ENCODE results near the gene HOXB1.

HOXB1 gene

DNA sequence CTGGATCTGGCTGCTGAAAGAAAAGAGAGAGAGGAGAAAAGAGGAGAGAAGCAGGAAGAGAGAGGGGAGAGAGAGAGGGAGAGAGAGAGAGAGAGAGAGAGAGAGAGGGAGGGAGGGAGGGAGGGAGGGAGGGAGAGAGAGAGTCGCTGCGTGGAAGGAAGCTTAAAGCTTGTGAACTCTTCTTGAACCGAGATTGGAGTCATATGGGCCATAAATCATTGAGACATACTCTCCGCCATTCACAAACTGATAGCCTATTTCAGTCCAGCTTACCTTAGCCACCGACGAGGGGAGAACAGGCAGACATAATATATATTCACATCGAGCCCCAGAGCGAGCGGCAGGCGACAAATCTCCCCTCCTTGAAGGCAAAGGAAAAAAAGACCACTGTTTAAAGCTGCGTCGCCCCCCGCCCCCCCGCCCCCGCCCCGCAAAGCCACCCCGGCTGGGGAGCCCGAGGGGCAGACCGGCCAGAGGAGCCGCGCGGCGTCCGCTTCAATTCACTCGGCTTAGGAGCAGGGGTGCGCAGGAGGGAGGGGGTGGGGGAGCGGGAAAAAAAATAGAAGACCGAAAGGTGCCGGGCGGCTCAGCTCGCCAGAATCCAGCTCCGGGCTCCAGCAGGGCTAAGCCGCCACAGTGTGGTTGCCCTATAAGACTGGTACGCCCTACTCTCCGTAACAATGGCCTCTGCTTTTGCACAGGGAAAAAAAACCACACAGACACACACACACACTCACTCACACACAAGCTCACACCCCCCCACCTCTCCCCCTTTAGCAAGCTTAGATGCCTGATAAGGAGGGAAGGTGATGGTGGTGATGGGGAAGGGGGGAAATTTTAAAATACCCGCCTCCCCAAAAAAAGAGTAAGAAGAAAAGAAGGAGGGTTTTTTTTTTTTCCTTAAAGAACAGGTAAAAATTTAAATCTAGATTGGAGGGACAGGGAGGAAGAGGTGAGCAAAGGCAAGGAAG is 24.7 kb upstream of the HOXB1 start:
- no peak for DNase-seq (ENCODE audit: low read depth, low spot score)

DNA sequence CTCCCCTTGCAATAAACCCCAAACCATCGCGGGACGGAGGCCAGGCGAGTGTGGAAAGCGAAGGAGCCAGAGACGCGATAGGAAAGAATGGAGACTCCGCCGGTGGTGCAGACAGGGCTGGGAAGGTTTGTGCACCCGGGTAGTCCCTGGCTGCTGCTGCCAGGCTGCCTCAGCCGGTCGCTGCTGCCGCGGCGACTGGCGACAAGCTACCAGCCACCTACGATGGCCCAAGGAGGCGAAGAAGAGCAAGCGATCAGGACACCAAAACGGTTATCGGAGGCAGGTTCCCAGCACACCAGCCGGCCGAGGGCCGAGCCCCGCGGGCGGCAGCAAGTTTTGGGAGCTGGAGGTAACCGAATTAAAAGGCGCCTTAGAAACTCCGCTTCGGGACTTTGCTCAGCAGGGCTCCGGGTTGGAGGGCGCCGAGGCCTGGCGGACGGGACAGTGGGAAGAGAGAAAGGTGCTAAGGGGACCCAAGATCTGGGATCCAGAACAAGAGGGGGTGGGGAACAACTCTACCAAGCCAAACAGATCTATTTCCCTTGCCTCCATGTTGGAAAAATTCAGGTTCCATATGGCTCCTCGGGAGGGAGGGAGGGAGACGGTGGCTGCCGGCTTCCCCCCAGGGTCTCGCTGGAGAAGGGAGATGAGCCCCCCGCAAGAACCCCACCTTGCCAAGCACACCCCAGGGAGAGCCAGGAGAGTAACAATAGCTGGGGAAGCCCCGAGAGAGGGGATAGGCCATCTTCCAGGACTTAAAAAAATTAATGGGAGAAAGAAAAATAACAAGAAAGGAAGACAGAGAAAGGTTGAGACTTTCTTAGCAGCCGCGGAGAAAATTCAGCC is 23.8 kb upstream of the HOXB1 start:
- DNase-seq (ENCODE audit: low read depth, low spot score) = no peak

DNA sequence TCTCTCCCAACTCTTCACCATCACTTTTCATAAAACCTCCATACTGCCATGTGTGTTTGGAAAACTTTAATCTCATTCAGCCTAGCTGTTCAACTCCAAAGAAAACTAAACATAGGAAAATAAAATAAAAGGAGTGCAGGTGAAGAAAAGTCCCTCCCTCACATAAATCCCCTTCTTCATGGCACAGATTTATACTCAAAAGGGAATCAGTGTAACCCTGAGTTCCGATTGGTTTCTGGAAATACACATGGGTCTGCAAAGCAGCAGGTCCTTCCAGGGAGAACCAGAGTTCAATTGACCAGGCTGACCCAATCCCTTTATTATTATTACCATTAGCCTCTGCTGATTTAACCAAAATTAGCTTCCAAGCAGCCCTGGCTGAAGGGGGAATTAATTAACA is 23.0 kb upstream of the HOXB1 start:
- DNase-seq (ENCODE audit: low read depth, low spot score) = no peak

DNA sequence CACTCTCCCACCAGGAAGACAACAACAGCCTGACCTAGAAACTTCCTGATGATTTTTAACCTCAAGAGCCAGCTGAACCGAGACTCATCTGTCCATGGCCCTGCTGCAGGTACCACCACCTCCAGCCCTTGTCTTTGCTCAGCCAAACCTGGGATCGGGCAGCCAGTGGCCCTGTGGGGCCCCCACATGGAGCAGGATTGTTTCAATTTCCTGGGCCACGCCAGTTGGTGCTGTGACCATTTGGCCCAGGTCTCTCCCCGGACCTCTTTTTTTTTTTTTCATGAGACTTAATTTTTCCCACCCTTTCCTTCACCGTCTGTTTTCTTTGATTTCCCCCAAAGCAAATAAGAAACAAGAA is 22.4 kb upstream of the HOXB1 start:
- DNase-seq (ENCODE audit: low read depth, low spot score) = no peak

DNA sequence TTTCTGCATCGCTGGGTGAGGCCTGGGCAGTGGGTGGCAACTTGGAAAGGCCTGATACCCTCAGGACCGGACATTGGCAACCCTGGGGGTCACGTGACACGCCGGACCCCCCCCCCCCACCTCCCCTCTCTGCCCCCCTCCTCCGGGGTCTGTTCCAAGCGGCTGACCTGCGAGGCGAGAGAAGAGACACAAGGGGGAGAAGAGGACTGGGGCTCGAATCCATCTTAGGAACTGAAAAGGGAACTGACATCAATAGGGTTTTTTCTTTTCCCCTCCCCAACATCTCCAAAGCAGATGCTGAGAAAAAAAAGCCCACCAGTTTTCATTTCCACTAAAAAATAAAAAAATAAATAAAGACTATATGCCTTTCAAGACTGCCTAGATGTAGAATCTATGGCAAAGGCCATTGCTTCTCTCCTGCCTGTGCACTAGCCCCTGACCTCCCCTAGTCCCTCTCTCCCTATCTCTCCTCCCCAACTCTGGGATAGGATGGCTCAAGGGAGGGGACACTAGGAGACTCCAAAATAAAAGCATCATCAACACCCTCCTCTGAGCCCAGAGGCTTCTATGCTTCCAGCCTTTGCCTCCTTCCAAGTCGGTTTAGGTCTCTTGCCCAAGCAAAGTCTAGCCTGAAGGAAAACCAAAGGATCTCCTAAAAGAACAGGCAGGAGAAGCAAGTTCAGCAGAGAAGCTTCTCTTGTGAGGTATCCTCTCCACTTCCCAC is 21.8 kb upstream of the HOXB1 start:
- no peak for DNase-seq (ENCODE audit: low read depth, low spot score)

DNA sequence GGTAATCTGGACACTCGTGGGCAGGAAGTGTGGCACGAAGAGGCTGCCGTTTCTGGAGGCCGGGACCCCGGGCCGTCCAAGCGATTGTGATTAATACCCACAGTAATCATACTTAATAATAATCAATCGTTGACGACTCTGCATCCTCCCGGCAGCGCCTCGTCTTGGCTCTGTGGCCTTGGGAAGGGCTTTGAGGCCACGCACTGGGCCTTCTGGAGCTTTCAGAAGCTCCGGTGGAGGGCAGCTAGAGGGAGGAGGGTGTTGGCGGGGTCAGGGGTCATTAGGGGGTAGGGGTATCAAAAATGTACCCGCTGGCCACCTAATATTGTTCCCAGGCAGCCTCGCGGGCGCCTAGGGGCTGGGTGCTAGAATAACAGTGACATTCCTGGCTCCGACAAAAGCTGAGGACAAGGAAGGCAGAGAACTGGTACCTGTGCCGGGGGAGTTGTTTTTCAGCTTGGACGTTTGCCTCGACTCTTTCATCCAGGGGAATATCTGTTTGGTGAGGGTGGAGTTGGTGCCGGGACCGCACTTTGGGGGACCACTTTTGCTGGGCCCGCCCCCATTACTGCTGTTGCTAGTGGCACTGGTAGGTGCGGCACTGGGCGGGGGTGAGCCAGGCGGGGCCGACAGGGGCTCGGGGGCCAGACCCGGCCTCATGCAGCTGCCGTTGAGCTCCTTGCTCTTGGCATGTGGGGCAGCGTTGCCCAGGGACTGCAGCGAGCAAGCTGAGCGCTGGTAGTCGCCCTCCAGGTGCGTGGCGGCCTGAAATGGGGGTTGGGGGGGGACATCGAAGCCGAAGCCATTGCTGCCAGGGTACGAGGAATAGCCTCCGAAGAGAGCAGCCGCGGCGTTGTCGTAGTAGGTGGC is 21.0 kb upstream of the HOXB1 start:
- DNase-seq (ENCODE audit: low read depth, low spot score) = no peak

DNA sequence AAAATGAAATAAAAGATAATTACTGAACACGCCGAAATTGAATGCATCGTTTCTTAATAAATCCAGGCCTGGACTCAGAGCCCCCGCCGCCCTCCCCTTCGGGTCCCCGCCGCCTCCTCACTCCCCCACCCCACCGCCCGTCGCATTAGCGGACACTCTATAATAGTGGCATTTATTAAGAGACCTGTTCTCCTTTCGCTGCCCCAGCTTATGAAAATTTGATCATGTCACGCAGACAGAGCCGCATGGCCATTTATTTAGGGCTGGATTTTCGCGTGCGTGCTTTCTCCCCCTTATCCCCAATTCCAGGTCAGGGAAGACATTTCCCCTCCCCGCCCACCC is 20.4 kb upstream of the HOXB1 start:
- no peak for DNase-seq (ENCODE audit: low read depth, low spot score)

DNA sequence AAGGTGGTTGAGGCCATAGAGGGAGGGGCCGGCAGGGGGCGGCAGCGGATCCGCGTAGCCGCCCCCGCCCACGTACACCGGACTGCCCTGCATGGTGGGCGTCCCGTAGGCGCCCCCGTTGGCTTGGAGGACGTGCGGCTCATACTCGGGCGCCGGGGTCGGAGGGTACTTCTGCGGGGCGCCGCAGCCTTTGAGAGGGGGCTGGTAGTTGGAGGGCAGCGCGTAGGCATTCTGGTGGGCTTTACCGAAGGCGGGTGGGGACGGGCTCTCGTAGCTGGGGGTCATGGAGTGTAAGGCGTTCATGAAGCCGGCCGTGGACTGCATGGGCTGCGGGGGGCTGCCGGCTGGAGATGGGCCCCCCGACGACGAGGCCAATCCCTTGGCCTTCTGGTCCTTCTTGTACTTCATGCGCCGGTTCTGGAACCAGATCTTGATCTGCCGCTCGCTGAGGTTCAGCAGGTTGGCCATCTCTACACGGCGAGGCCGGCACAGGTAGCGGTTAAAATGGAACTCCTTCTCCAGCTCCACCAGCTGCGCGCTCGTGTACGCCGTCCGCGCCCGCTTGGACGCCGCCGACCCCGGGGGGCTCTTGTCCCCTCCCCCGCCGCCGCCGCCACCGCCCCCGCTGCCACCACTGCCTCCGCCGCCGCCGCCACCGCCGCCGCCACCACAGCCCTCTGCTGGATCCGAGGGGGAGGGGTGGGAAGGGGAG is 19.8 kb upstream of the HOXB1 start:
- DNase-seq (ENCODE audit: low read depth, low spot score) = no peak

DNA sequence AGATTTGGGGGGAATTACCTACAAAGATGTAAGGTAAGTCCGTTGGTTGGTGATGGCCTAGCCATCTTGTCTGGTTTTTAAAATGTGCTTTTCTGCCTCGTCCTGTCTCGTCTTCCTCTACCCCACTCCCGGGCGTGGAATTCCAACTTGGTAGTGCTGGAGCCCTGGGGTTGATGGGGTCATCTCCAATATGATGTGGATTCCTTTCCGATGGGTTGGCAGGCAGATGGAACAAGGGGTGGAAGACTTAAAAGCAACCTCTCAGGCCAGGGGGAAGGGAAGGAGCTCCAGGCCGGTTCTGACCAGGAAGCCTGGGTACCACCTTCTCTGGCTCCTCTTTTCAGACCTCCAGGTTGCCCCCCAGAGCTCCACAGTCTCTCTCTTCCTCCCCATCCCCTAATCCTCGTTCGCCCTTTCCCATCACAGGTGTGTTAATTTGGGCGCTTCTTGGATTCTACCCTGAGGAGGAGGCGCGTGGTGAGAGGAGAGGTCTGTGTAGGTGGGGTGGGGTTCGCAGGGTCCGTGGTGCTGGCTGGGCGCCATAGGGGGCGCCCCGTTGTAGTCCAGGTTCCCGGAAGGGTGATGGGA is 19.2 kb upstream of the HOXB1 start:
- no peak for DNase-seq (ENCODE audit: low read depth, low spot score)

DNA sequence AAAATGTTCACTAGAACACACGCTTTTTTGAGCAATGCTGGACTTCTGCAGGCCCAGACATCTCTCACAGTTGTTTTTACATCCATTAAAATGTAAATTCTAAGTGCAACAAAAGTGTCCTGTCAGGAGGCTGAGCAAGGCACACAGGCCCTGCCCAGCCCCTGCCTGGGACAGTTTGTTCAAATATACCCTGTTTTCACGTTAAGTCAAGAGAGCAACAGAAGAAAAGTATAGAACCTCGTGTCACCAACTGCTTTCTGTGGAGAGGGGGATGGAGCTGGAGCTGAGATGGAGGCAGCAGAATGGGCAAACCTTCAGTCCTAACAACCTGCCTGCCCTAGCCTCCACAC is 18.4 kb upstream of the HOXB1 start:
- DNase-seq (ENCODE audit: low read depth, low spot score) = no peak

DNA sequence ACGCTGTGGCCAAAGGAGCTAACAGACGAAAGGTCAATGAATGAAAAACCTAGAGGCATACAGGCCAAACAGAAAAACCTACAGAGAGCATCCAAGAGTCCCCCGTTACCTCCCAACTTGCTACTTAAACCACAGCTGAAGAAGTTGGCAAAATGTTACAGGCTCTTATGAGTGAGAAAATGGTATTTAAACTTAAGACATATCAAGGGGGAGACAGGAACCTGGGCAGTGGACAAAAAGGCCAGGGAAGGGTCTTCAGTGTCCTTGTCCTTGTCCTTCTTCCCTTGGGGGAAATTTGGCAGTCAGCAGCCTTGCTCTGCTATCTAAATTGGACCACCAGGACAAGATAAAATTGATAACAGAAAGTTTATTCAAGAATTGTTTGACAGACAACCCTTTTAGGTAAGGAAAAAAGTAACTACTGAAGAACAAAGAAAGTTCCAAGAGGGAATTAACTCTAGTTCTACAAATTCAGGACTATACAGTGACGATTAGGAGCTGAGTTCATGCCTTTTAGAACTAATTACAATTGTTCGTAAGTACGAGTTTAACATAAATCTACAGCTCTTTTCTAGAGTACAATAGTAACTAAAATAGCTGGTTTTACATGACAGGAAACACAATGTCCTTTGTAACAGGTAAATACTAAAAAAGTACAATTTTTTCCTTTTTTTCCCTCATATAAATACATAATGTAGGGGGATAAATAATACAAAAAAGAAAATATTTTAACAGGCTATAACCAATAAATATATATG is 17.9 kb upstream of the HOXB1 start:
- DNase-seq (ENCODE audit: low read depth, low spot score) = no peak

DNA sequence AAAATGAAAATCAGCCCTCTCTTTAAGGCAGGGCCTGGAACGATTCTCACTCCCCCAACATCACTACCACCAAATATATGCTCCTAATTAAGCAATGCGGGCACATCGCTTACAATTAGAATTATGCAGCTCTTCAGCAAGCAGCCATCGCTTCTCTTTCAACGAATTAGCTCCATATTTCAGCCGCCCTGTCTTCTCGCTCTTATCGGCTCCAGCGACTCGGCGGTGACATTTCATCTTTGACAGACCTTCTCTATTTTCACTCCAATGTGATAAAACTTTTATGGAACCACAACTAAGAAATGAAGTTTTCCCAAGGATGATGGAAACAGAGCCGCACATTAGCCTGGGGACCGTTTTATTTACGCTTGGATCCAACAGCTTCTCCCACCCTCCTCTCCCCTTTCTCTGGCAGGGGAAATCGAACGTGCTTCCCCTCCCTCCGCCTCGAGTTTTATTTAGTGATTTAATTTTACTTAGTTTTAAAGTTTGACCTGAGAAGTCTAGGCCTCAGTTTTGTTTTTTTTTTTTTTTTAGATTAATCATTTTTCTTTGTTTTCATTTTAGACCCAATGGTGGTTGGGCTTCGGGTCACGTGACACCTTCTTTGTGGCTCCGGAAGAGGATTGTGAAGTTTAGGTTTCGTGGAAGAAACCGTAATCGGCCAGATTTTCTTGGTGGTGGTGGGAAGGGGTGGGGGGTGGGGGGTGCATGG is 17.2 kb upstream of the HOXB1 start:
- no peak for DNase-seq (ENCODE audit: low read depth, low spot score)

DNA sequence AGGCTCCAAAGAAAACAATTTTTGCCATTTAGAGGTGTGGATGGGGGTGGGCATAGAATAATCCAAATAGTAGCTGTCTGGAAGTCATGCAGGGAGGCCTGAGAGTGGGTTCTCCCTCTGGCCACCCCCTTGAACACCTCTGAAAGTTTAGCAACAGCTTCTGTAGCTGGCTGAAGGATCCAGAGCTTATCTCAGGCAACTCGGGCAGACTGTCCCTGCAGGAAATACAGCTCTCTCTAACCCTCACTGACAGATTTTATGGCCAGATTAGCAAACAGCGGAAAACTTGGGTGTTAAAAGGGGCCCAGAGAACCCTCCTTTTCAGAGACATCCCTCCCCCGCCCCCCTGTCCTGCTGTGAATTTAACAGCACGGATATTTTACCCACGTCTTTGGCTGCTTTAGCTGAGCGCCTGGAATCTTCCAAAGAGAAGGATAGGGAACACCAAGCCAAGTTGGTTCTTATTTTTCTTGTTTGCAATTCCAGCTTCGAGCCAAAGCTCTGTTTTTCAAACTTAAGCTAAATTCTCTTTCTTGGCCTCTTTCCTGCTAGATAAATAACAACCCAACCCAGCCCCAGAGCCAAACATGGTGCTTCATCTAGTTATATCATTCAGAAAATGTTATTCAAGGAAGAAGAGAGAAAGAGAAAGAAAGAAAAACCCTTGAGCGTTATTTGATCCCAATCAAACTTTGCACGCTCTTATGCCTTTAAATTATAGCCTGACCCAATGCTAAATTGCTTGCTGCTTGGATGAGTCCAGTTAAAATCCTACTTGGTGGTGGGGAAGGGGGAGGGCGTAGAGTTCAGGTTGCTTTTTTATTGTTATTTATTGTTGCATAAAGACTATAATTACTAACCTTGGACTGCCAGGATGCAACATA is 16.4 kb upstream of the HOXB1 start:
- no peak for DNase-seq (ENCODE audit: low read depth, low spot score)

DNA sequence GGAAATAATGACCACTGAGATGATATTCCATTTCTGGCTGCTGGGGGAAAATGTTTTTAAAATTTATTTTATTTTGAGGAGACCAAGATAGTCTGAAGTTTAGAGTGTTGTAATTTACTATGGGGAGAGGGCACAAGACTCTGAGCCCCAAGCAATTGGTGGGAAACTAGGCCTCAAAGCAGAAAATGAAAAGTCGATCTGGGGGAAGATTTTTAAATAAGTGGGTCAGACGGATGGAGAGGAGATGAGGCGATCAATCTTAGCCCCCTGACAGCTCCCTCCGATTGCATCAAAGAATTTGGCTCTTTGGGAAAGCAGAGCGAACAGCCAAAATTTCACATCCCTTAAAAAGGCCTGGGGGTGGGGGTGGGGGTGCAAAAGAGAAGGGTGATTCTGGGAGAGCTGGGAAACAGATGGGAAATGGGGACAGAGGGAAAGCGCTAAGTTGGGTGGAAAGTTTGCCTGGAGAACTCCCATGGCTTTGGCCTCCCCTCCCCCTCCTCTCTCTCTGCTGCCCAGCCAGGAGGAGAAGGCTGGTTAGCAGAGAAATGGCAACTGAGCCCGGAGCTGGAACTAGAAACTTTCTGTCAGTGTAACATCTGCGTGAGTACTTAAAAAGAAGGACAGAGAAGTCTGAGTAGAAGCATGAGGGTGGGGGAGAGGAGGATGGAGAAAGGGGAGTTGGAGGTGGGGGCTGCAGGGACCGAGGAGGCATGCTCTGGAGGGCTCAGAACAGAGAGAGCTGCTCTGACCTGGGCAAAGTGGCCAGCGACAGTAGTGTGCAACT is 15.5 kb upstream of the HOXB1 start:
- no peak for DNase-seq (ENCODE audit: low read depth, low spot score)

DNA sequence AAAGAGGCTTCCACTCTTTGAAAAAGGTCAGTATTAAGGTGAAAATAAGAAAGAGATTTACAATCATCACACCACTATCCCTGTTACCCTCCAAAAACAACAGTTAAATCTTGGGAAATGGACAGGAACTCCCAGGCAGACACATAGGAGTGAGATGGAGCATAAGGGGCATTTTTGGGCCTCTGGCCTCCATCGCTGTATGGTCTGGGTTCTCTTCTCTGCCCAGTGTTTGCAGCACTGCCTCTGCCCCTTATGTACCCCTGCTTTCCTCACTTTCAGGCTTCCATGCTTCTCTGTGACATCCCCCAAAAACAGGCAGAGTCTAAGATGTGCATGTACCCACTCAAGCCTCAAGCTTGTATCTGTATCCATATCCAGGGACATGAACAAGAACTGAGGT is 14.7 kb upstream of the HOXB1 start:
- DNase-seq (ENCODE audit: low read depth, low spot score) = no peak

DNA sequence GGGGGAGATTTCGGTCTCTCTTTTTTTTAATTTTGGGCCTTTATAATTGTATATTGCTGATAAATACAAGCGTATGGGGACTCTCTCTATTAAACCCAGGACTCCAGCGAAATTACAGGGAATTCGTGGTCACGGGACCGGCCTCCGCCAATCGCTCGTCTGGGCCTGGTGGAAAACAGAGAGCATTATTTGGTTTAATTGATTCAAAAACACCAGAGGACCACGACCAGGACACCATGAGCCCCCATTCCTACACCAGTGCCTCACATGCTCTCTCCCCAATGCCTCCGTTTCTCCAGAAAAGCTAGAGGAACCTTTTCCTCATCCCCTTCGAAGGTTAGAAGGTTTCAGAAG is 14.2 kb upstream of the HOXB1 start, which contains the start of gene HOXB2:
Gene HOXB2 (minus strand): TSS at position 88 of the 354 bp plus-strand sequence. CDS start 198 bp downstream, outside the sequence.
- no peak for DNase-seq (ENCODE audit: low read depth, low spot score)
